ENCODE data around the gene KIAA1217.
A peak's percentile ranks its signal among the peaks of the same experiment; 100 is the strongest.

Gene KIAA1217

GRCh38 chr10:24374134-24374915 is 165.4 kb downstream of the KIAA1217 start:
- no peak for DNase-seq (ENCODE audit: low spot score)

DNA sequence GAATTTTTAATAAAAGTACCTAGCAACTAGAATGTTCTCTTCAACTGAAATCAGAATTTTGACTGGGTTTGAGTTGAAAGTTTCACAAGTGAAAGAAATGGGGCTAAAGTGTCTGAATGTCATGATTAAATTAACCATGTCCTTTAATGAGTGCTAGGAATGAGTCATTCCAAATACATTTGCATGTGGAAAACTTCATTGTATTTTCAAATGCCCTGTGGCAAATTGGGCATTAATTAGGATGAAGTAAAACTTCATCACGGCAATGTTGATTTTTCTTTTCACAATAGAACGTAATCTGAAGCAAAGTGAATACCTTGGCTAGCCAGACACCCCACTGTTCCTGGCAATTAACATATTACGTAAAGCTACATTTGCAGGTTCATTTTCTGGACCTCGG is 166.6 kb downstream of the KIAA1217 start:
- DNase-seq (ENCODE audit: low spot score), result no peak

- DNase-seq (ENCODE audit: low spot score), result no peak
Measured at GRCh38 chr10:24376731-24377130, 167.8 kb downstream of the KIAA1217 start.

DNA sequence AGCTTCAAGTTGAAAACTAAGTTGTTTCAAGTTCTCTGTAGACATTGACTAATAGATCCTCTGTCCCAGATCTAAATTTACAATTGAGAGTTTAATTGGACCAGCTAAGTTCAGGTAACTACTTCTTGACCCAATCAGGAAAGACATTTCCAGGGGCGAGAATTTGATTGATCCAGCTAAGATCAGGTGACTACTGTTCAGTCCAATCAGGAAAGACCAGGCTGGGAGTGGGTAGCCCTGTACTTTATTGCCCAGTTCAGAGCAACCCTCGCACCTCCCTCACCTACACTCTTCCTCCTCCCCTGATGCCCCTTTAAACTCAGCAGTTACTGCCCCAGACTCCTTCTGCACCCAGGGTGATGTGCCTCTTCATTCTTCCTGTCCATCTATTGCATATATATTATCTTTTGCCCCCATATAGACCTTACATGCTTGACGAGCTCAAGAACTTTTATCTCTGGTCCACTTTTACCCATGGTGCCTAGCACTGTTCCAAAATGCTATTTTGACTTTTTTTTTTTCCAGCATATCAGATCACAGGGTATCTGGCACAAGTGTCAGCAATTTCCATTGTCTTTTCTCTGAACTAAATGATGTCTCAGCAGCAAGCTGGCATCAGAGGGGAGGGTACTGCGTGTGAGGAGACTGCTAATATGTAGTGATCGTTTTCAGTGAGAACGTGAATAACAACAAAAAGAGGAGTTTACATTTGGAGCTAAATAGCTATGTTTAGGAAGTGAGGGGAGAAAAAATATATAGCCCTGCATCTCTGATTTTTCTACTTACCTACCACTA is 169.4 kb downstream of the KIAA1217 start:
- no peak for DNase-seq (ENCODE audit: low spot score)

GRCh38 chr10:24381235-24382010 is 172.5 kb downstream of the KIAA1217 start:
- no peak for DNase-seq (ENCODE audit: low spot score)

DNA sequence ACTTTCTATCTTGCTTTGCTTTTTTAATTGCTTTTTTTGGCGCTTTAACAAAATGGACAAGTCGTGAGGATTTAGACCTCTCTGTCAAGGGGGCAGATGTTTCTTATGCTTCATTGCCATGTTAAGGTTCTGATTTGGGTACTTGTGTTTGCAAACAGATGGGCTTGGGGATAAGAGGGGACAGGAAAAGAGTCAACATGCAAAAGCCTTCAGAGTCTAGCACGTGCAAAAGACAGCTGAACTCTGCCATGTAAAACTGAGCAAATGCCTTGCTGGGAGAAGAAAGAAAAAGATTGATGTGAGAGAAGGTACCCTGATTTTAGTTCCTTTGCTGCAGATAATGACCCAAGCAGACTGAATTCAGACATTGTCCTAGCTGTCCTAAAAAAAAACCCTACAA is 173.1 kb downstream of the KIAA1217 start:
- no peak for DNase-seq (ENCODE audit: low spot score)

DNA sequence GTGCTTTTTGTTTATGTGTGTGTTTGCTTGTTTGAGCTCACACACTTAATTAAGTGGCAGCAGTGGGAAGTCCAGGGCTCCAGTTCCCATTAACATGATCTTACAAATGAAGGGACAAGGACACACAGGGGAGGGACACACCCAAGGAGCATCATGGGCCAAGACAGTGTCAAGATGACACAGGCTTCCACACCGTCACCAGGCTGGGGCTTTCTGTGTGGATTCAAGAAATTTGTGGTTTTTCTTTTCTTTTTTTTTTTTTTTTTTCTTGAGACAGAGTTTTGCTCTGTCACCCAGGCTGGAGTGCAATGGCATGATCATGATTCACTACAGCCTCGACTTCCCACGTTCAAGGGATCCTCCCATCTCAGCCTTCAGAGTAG is 173.6 kb downstream of the KIAA1217 start:
- DNase-seq (ENCODE audit: low spot score), result no peak

DNA sequence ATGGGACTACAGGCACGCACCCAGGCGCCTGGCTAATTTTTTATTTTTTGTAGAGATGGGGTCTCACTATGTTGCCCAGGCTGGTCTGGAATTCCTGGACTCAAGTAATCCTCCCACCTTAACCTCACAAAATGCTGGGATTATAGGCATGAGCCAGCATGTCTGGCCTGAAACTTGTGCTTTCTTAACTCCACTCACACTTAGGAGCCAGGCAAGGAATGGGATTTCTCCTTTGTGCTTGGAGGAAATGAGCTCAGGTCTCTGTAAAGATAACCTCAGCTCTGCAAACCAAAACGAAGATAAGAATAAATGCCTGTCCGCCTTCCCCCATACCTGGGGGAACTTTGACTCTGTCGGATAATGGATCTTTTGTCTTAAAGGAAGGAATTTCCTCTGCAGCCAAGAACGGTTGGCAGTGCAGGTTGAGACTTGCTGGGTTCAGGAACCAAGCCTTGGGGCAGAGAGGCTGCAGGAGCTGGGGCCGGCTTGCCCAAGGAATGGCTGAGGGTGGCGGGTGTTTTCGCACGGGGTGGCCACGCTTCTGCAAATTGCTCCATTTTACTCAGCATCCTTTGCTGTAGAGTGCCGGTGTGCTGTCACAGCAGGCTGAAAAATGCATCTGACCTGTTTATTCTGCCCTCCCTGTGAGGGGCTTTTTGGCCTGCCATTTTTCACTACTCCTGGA is 174.2 kb downstream of the KIAA1217 start:
- DNase-seq (ENCODE audit: low spot score), result no peak

- DNase-seq (ENCODE audit: low spot score), result peak; percentile 24
Measured at GRCh38 chr10:24383681-24384106, 174.8 kb downstream of the KIAA1217 start.

DNA sequence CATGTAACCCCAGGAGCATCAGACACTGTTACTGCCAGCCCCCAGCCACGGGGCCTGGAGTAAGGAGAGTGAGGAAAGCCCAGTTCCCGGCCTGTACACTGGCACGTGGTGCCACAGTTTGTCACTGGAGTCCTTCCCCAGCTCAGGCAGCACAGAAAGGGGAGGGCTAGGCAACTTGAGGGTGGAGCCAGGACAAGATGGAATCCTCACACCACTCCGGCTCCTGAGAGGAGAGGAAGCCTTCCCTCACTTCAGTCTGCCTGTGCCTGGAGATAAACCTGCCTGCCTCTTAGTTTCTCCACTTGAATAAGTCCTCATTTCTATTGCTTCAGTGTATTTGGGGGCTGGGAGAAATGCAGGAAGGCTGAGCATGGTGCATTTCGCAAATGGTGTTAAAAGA is 176.0 kb downstream of the KIAA1217 start:
- no peak for DNase-seq (ENCODE audit: low spot score)

- no peak for DNase-seq (ENCODE audit: low spot score)
Measured at GRCh38 chr10:24385776-24386175, 176.8 kb downstream of the KIAA1217 start.

- DNase-seq (ENCODE audit: low spot score), result no peak
Measured at GRCh38 chr10:24390146-24390700, 181.3 kb downstream of the KIAA1217 start.

DNA sequence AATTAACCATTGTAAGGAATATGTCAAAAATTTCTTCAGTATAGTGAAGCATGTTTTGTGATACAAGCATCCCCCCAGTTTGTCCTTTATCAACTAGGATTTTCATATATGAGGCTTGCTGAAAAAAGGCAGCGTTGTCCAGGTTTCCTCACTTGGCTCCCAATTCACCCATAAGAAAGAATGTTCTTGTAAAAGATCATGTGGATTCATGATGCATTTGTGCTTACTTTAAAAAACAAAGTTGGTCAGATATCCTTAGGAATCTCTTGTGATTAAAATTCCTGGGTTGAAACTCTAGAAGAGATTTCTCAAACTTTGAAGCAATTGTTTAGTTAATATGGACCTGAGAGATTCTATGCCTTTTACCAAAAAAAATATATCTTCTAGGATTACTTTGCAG is 181.8 kb downstream of the KIAA1217 start:
- no peak for DNase-seq (ENCODE audit: low spot score)

DNA sequence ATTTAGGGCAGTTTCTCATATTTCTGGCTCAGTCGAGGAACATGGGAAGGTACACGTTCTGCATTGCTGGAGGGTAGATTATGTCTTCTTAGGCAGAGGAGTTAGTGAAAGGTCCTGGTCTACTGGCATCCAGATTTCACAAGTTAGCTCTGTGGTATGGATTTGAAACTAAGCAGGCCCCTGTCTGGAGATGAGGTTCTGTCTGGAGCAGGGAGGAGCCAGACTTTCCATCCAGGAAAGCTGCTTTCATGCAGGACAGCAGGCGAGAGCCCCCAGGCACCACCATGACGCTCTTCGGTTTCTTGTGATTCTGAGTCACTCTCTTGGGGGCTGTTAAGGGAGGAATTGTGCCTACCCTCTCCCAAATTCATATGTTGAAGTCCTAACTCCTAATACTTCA is 184.3 kb downstream of the KIAA1217 start:
- DNase-seq (ENCODE audit: low spot score), result no peak

- DNase-seq (ENCODE audit: low spot score), result no peak
Measured at GRCh38 chr10:24394461-24395190, 185.7 kb downstream of the KIAA1217 start.

DNA sequence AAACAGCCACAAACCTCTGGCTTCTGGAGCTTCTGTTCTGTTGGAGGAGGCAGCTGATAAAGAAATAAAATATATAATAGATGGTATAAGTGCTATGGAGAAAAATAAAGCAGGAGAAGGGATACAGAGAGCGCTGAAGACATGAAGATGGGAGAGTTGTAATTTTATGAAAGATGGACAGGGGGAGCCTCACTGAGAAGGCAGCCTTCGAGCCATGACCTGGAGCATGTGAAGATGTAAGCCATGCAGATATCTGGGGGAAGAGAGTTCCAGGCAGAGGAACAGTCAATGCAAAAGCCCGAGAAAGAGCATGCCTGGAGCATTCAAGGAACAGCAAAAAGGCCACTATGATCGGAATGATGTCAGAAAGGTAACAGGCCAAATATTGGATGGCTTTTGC is 187.5 kb downstream of the KIAA1217 start:
- DNase-seq (ENCODE audit: low spot score), result no peak

DNA sequence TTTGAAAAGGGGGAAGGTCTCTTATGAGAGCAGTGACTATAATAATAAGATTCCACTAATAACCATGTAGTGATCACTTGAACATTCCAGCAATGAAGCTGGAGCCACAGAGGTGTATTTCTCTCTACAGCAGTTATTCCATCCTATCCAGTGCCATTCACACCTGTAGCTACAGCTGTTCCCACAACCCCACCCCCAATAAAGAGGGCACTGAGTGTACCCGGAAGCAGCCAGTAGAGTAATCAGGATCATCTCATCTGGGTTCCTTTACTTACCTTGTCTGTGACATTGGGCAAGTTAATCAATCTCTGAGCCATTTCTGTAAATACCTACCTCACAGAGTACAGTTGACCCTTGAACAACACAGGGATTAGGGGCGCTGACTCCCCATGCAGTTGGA is 188.7 kb downstream of the KIAA1217 start:
- DNase-seq (ENCODE audit: low spot score), result no peak

DNA sequence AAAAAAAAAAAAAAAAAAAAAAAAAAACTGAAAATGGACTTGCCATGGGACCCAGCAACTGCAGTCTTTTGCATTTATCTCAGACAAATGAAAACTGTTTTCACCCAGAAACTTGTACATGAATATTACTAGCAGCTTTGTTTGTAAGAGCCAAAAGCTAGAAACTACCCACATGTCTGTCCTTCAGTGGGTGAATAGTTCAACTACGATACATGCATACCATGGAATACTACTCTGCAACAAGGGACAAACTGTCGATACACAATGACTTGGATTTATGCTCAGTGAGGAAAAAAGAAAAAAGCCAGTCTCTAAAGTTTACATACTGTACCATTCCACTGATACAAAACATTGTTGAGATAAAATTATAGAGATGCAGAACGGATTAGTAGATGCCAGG is 195.6 kb downstream of the KIAA1217 start:
- no peak for DNase-seq (ENCODE audit: low spot score)

- DNase-seq (ENCODE audit: low spot score), result no peak
Measured at GRCh38 chr10:24405635-24406034, 196.7 kb downstream of the KIAA1217 start.

GRCh38 chr10:24406809-24407483 is 198.0 kb downstream of the KIAA1217 start:
- DNase-seq (ENCODE audit: low spot score), result no peak
